Keratinocyte (primary cell): Measurements from ENCODE around the gene PDIA3.

Experiments
- EZH2 ChIP-seq: IDR thresholded peaks from one replicate; pipeline ENCODE4 v1.6.1; 2012; ENCODE audit warnings: inconsistent platforms, mild to moderate bottlenecking, low read length, moderate library complexity
- TF ChIP-seq, protein P1 (sequence below), 3 experiments: IDR thresholded peaks in 1 of 3; conservative IDR thresholded peaks in 1 of 3; optimal IDR thresholded peaks in 1 of 3; 2 replicates in 2 of 3; 3 replicates in 1 of 3; pipeline versions ENCODE3 to v1.5.1; 2011; ENCODE audit warnings: low read length in 3 of 3, mild to moderate bottlenecking in 3 of 3, moderate library complexity in 2 of 3, control low read depth in 1 of 3, inconsistent platforms in 1 of 3; ENCODE audit not compliant: insufficient read depth in 2 of 3; ENCODE audit errors: extremely low read depth in 1 of 3

- TF ChIP-seq, protein P1, sequence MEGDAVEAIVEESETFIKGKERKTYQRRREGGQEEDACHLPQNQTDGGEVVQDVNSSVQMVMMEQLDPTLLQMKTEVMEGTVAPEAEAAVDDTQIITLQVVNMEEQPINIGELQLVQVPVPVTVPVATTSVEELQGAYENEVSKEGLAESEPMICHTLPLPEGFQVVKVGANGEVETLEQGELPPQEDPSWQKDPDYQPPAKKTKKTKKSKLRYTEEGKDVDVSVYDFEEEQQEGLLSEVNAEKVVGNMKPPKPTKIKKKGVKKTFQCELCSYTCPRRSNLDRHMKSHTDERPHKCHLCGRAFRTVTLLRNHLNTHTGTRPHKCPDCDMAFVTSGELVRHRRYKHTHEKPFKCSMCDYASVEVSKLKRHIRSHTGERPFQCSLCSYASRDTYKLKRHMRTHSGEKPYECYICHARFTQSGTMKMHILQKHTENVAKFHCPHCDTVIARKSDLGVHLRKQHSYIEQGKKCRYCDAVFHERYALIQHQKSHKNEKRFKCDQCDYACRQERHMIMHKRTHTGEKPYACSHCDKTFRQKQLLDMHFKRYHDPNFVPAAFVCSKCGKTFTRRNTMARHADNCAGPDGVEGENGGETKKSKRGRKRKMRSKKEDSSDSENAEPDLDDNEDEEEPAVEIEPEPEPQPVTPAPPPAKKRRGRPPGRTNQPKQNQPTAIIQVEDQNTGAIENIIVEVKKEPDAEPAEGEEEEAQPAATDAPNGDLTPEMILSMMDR (optimal IDR thresholded peaks at IDR 0.05 in 1 of 3, IDR thresholded peaks at IDR 0.05 in 1 of 3, conservative IDR thresholded peaks at IDR 0.05 in 1 of 3; ENCODE audit: extremely low read depth in 1 of 3, insufficient read depth in 2 of 3, low read length in 3 of 3), result no peak
- TF ChIP-seq EZH2, result no peak
Observed at GRCh38 chr15:43776101-43776717, 30.0 kb downstream of the PDIA3 start.
